ENCODE data around the gene MOB3C.

GRCh38 chr1:46650491-46650890, 33.9 kb upstream of the MOB3C start:
- TF ChIP-seq CTCF (IDR thresholded peaks at IDR 0.05) (no peak), POLR2A (IDR thresholded peaks at IDR 0.05; ENCODE audit: low read depth) (no peak)

All from esophagus muscularis mucosa (tissue), 3 donors.